K562 (cell line): ENCODE data around the gene IL23A. TPM values are rescaled to one million over a fixed set of nuclear protein-coding genes. Genes with fewer than 3 reads are reported as not detected.

ENCODE experiments used
- ATAC-seq: fragments of 200-7000 bp; cut with Tn5 transposase; 3 replicates; pipeline ENCODE4 v1.9.1; 2020; ENCODE audit warnings: moderate library complexity
- BruUV-seq: library from RNA; stranded (reverse); fragments of 400-500 nt; replicated peaks from 2 replicates; lab custom pipeline; 2021; lab: Mats Ljungman, UMichigan
- CTCF ChIA-PET: fragments of 300-600 bp; formaldehyde crosslinking; extraction: SDS; loops from one replicate; lab custom pipeline; 2021; ENCODE audit warnings: low intra/inter-chr PET ratio; lab: Yijun Ruan, JAX
- POLR2A ChIA-PET: fragments of 300-600, 350-650 bp; sonication (Branson Sonifier 250); formaldehyde crosslinking; extraction: SDS; loops from one replicate; lab custom pipeline; 2021; ENCODE audit warnings: antibody characterized with exemption, inconsistent platforms; lab: Yijun Ruan, JAX
- DNase-seq, 4 experiments: peaks; one replicate each; pipeline versions ENCODE4 v3.0.0 to v3.0.0-alpha.2; 2011 to 2018; ENCODE audit warnings: low spot score in 3 of 4, mixed read lengths in 3 of 4; ENCODE audit errors: extremely low read depth in 1 of 4
- FAIRE-seq: peaks from 2 replicates; lab custom pipeline; 2011; peaks lifted over from hg19 to GRCh38; lab: Jason Lieb, UNC
- H2AFZ ChIP-seq: 2 replicates; pipeline ENCODE4 v1.6.0; 2011; ENCODE audit warnings: low read depth, low read length, control low read depth, inconsistent platforms
- H3K27ac ChIP-seq: fragments of 200-600 bp; 3 replicates; pipeline ENCODE4 v1.8.0; 2011; ENCODE audit warnings: low read depth, mild to moderate bottlenecking, control low read depth, inconsistent platforms, low read length, moderate library complexity, mixed read lengths; ENCODE audit errors: extremely low read depth
- H3K27me3 ChIP-seq, 2 experiments: fragments of 300-600 bp in 1 of 2; 2 replicates in 1 of 2; 3 replicates in 1 of 2; pipeline versions ENCODE4 v1.6.0 to v1.8.0; 2011; ENCODE audit warnings: inconsistent platforms in 2 of 2, low read length in 2 of 2, mild to moderate bottlenecking in 1 of 2, mixed read lengths in 1 of 2, moderate library complexity in 1 of 2; ENCODE audit not compliant: control insufficient read depth in 2 of 2, insufficient read depth in 2 of 2
- H3K36me3 ChIP-seq: fragments of 300-600 bp; 3 replicates; pipeline ENCODE4 v1.8.0; 2011; ENCODE audit warnings: mild to moderate bottlenecking, low read length, inconsistent platforms; ENCODE audit not compliant: control insufficient read depth, insufficient read depth
- H3K4me1 ChIP-seq, 2 experiments: fragments of 200-600 bp in 1 of 2; replicated peaks in 1 of 2; 2 replicates in 1 of 2; 3 replicates in 1 of 2; pipeline versions ENCODE4 v1.5.1 to v1.8.0; 2011; ENCODE audit warnings: inconsistent platforms in 2 of 2, low read length in 2 of 2, mild to moderate bottlenecking in 1 of 2, mixed read lengths in 1 of 2, moderate library complexity in 1 of 2; ENCODE audit not compliant: control insufficient read depth in 2 of 2, insufficient read depth in 2 of 2
- H3K4me2 ChIP-seq: 2 replicates; pipeline ENCODE4 v1.6.1; 2011; ENCODE audit warnings: low read length, control low read depth, inconsistent platforms, mixed read lengths; ENCODE audit not compliant: insufficient read depth
- H3K4me3 ChIP-seq: fragments of 200-600 bp; sonication (generic), shearing (Covaris generic); 2 replicates; pipeline ENCODE4 v1.5.1; 2016; ENCODE audit warnings: control low read depth, inconsistent platforms
- H3K79me2 ChIP-seq: fragments of 200-600 bp; 3 replicates; pipeline ENCODE4 v1.8.0; 2011; ENCODE audit warnings: low read length, inconsistent platforms; ENCODE audit not compliant: control insufficient read depth, insufficient read depth
- H3K9ac ChIP-seq, 2 experiments: 2 replicates each; pipeline versions ENCODE4 v1.6.0 to v1.6.1; 2011; ENCODE audit warnings: low read depth in 2 of 2, low read length in 2 of 2, control low read depth in 1 of 2, inconsistent platforms in 1 of 2, mild to moderate bottlenecking in 1 of 2, mixed read lengths in 1 of 2; ENCODE audit not compliant: insufficient read depth in 1 of 2
- H3K9me1 ChIP-seq: one replicate; pipeline ENCODE4 v1.6.0; 2011; ENCODE audit warnings: inconsistent platforms, mild to moderate bottlenecking, low read length, moderate library complexity; ENCODE audit not compliant: control insufficient read depth, insufficient read depth
- H3K9me3 ChIP-seq: replicated peaks from 2 replicates; pipeline ENCODE4 v1.5.1; 2011; ENCODE audit warnings: low read depth, low read length, inconsistent platforms; ENCODE audit not compliant: control insufficient read depth, insufficient read depth
- H4K20me1 ChIP-seq: replicated peaks from 2 replicates; pipeline ENCODE4 v1.6.1; 2011; ENCODE audit warnings: low read length, inconsistent platforms, mixed read lengths; ENCODE audit not compliant: control insufficient read depth, insufficient read depth
- CREM ChIP-seq: IDR thresholded peaks from 2 replicates; pipeline ENCODE4 v1.6.1; 2014; ENCODE audit warnings: antibody characterized with exemption, low read depth
- MYC ChIP-seq, 2 experiments: fragments of 250-450 bp in 1 of 2; sonication (Bioruptor Pico) in 1 of 2; IDR thresholded peaks; 2 replicates each; pipeline versions ENCODE4 v1.5.1 to v1.6.1; 2012 to 2021; ENCODE audit warnings: low read depth in 2 of 2, borderline replicate concordance in 1 of 2, improper control_type of control experiment in 1 of 2, low read length in 1 of 2, mild to moderate bottlenecking in 1 of 2, moderate library complexity in 1 of 2
- PYGO2 ChIP-seq: fragments of 450-650 bp; IDR thresholded peaks from 2 replicates; pipeline ENCODE4 v1.6.1; 2016; ENCODE audit warnings: mild to moderate bottlenecking, missing genetic modification characterization, moderate library complexity, missing compliant biosample characterization
- RB1 ChIP-seq: fragments of 450-650 bp; IDR thresholded peaks from 2 replicates; pipeline ENCODE4 v1.6.1; 2017; ENCODE audit warnings: low read depth, mild to moderate bottlenecking
- ZBTB1 ChIP-seq: sonication (generic); formaldehyde crosslinking; IDR thresholded peaks from 2 replicates; pipeline ENCODE4 v1.8.1; 2023; ENCODE audit warnings: missing genetic modification reagents, low read depth, mild to moderate bottlenecking, borderline replicate concordance
- ZNF318 ChIP-seq, 2 experiments: fragments of 450-650 bp; IDR thresholded peaks; 2 replicates each; pipeline ENCODE4 v1.6.1; 2016; ENCODE audit warnings: mild to moderate bottlenecking in 2 of 2, borderline replicate concordance in 1 of 2, low read depth in 1 of 2, moderate library complexity in 1 of 2
- ZNF609 ChIP-seq: sonication (generic); formaldehyde crosslinking; IDR thresholded peaks from 2 replicates; pipeline ENCODE4 v1.8.1; 2023; ENCODE audit warnings: missing genetic modification reagents, mild to moderate bottlenecking, borderline replicate concordance
- ZNF699 ChIP-seq: fragments of 250-450 bp; sonication (Bioruptor Pico); IDR thresholded peaks from 2 replicates; pipeline ENCODE4 v1.8.0; 2021; ENCODE audit warnings: mild to moderate bottlenecking, moderate library complexity; ENCODE audit not compliant: insufficient replicate concordance
- WGBS: fragments of 100-300 bp; shearing (Covaris generic); methylation state at CpG from one replicate; pipeline ENCODE4 v1.1.6; 2016; ENCODE audit warnings: low coverage, mixed read lengths; ENCODE audit not compliant: insufficient coverage; ENCODE audit errors: missing lambda C conversion rate; 5-methylcytosine and 5-hydroxymethylcytosine counted together
- in situ Hi-C: fragments of 300-500 bp; cut with MboI; formaldehyde crosslinking; loops from 4 replicates; pipeline ENCODE4 v1.15.0; 2018; ENCODE audit warnings: inconsistent platforms, mixed read lengths
- intact Hi-C: fragments of 100-400 bp; cut with micrococcal nuclease; formaldehyde crosslinking; loops from 2 replicates; pipeline ENCODE4 v1.14.2; 2022
- polyA plus RNA-seq, 8 experiments: library from polyadenylated mRNA; depleted of rRNA in 4 of 8; stranded (reverse) in 5 of 8; unstranded in 3 of 8; fragments of >200 nt; fragmentation: Nextera tagmentation in 2 of 8; fragmentation: Illumina TruSeq in 1 of 8; extraction: Ambion mirVana in 2 of 8; extraction: Trizol in 1 of 8; gene quantifications; 2 replicates each; pipeline versions ENCODE4 v1.2.1 to v1.2.3, GENCODE V29; 2011 to 2014; ENCODE audit warnings: inconsistent platforms in 1 of 8, missing spikeins in 1 of 8
- total RNA-seq, 7 experiments: library from RNA; depleted of rRNA in 6 of 7; stranded (reverse); fragments of >200 nt in 6 of 7; fragmentation: Illumina TruSeq in 2 of 7; extraction: Trizol in 2 of 7; gene quantifications; 2 replicates each; pipeline versions ENCODE4 v1.2.1 to v1.2.3, GENCODE V29; 2011 to 2021; ENCODE audit warnings: low replicate concordance in 1 of 7

Gene IL23A
- total and polyA plus RNA-seq, 9 of the 15 experiments (the other 6 are each of a cell fraction or from before 2014, with no cell fraction given), result 4.4 to 37.2 (median 9.6) TPM

DNA sequence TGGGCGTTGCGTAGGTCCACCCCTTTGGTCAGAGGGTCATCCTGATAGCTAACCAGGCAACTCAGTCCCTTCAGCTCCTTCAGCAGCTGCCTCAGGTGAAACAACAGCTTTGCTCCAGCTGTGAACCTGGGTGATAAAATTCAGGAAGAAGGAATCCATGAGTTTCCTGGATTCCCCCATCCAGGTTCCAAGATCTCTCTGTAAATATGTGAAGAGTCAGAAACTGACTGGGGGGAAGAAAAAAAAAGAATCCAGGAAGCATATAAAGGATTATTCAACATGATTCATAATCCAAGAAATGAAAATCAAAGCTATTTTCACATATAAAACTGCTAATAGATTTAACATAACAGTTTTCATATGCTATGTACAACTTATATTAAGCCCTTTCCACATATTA lies 12.6 kb downstream of the IL23A start:
- Histone ChIP-seq H3K4me3 (no peak overlapping the region), H3K9ac (peak overlapping the region in 1 of 2 experiments; percentile 55; a peak in 1 of 4 replicates), H3K79me2 (no peaks in the 10 kb centered on the region), H3K4me1 (no peaks in the 10 kb centered on the region; a peak in 1 of 5 replicates), H4K20me1 (no peaks in the 10 kb centered on the region), H3K4me2 (no peak overlapping the region), H3K27ac (no peak overlapping the region), H3K9me3 (no peaks in the 10 kb centered on the region), H3K9me1 (no peaks in the 10 kb centered on the region), H2AFZ (no peak overlapping the region), H3K27me3 (no peaks in the 10 kb centered on the region), H3K36me3 (peaks cover 83% of the 10 kb centered on the region; the same call in 2 of the 3 replicates)
- BruUV-seq, result no TSS peak
- WGBS, result 47% methylated on average over 2 of the region's 2 CpGs
- in situ Hi-C loops (no loop called here), intact Hi-C loops (no loop called here)
- no peak for DNase-seq
- FAIRE-seq, result no peak
- ChIA-PET POLR2A (interaction anchor here (0.6 to 19.4 kb wide), 9 partner anchors 3 to 121 kb away, joined by 3 to 274 read pairs (median 3); partner anchors contain the start of genes APOF, IL23A, PAN2 and STAT2), CTCF (no interaction called here)
- ATAC-seq, result no peak
- TF ChIP-seq ZNF318 (IDR thresholded peaks at IDR 0.05; ENCODE audit: borderline replicate concordance in 1 of 2, low read depth in 1 of 2) (no peak), CREM (no peak), PYGO2 (tag) (no peak), ZNF699 (no peak), ZNF609 (no peak), RB1 (no peak), ZBTB1 (CRISPR knock-in tag) (no peak), MYC (IDR thresholded peaks at IDR 0.05; ENCODE audit: low read depth, low read length) (no peak), MYC (CRISPR knock-in tag; IDR thresholded peaks at IDR 0.05; ENCODE audit: borderline replicate concordance, low read depth) (no peak)
